Transverse colon (tissue), 4 donors: ENCODE measurements around the gene DEFB112.

Source experiments
- CTCF ChIP-seq, 5 experiments: fragments of 200-600 bp in 3 of 5; fragments of 450-650 bp in 2 of 5; sonication (generic) in 3 of 5; IDR thresholded peaks; 1 replicate in 2 of 5; 2 replicates in 3 of 5; pipeline ENCODE4 v1.5.1; 2016 to 2017; ENCODE audit warnings: antibody characterized with exemption in 5 of 5, inconsistent platforms in 3 of 5, mild to moderate bottlenecking in 2 of 5, moderate library complexity in 1 of 5
- EP300 ChIP-seq: sonication (generic); formaldehyde crosslinking; IDR thresholded peaks from one replicate; pipeline ENCODE4 v1.6.1; 2017; ENCODE audit warnings: antibody characterized with exemption, low read depth
- POLR2A ChIP-seq: fragments of 450-650 bp; IDR thresholded peaks from one replicate; pipeline ENCODE4 v1.6.1; 2016; ENCODE audit warnings: antibody characterized with exemption, mild to moderate bottlenecking, moderate library complexity
- POLR2AphosphoS5 ChIP-seq, 3 donors: sonication (generic); formaldehyde crosslinking; IDR thresholded peaks; one replicate each; pipeline ENCODE4 v1.6.1; 2016; ENCODE audit warnings: antibody characterized with exemption in 3 of 3

GRCh38 chr6:50093938-50094272 lies 44.2 kb upstream of the DEFB112 start:
- TF ChIP-seq POLR2AphosphoS5 (IDR thresholded peaks at IDR 0.05): no peak
- TF ChIP-seq CTCF (IDR thresholded peaks at IDR 0.05): no peak
- TF ChIP-seq POLR2A: no peak
- TF ChIP-seq EP300: no peak
